HepG2 (cell line): ENCODE data around the gene STK11. TPM values are rescaled to one million over a fixed set of nuclear protein-coding genes. Genes with fewer than 3 reads are reported as not detected.

Experiments used
- ATAC-seq: fragments of 200-7000 bp; cut with Tn5 transposase; 3 replicates; pipeline ENCODE4 v1.9.1; 2020; ENCODE audit warnings: mild to moderate bottlenecking, moderate library complexity
- BruUV-seq: library from RNA; stranded (reverse); fragments of 400-500 nt; replicated peaks from 2 replicates; lab custom pipeline; 2021; lab: Mats Ljungman, UMichigan
- CTCF ChIA-PET: fragments of 300-600 bp; formaldehyde crosslinking; extraction: SDS; loops from one replicate; lab custom pipeline; 2021; ENCODE audit warnings: low total read pairs, inconsistent platforms, low intra/inter-chr PET ratio; lab: Yijun Ruan, JAX
- POLR2A ChIA-PET: fragments of 350-600 bp; sonication (Branson Sonifier 250); formaldehyde crosslinking; loops from one replicate; lab custom pipeline; 2020; ENCODE audit warnings: antibody characterized with exemption, inconsistent platforms; lab: Yijun Ruan, JAX
- DNase-seq: peaks from one replicate; pipeline ENCODE4 v3.0.0-alpha.2; 2015; ENCODE audit warnings: low spot score
- FAIRE-seq: peaks from 3 replicates; lab custom pipeline; 2011; peaks lifted over from hg19 to GRCh38; lab: Jason Lieb, UNC
- H2AFZ ChIP-seq: one replicate; pipeline ENCODE4 v1.6.1; 2011; ENCODE audit warnings: low read length, inconsistent platforms
- H3K27ac ChIP-seq: fragments of 300-600 bp; 3 replicates; pipeline ENCODE4 v1.8.0; 2011; ENCODE audit warnings: mixed run types, mild to moderate bottlenecking, mixed read lengths, low read length, inconsistent platforms; ENCODE audit not compliant: insufficient read depth; ENCODE audit errors: extremely low read length
- H3K27me3 ChIP-seq, 2 experiments: fragments of 200-600 bp in 1 of 2; 2 replicates in 1 of 2; 3 replicates in 1 of 2; pipeline versions ENCODE4 v1.6.0 to v1.8.0; 2011; ENCODE audit warnings: low read length in 2 of 2, mild to moderate bottlenecking in 2 of 2, moderate library complexity in 2 of 2, inconsistent platforms in 1 of 2; ENCODE audit not compliant: insufficient read depth in 2 of 2, control insufficient read depth in 1 of 2
- H3K36me3 ChIP-seq, 2 experiments: fragments of 200-600 bp in 1 of 2; replicated peaks in 1 of 2; 2 replicates in 1 of 2; 3 replicates in 1 of 2; pipeline versions ENCODE4 v1.5.1 to v1.8.0; 2011; ENCODE audit warnings: low read length in 2 of 2, inconsistent platforms in 1 of 2; ENCODE audit not compliant: insufficient read depth in 2 of 2, control insufficient read depth in 1 of 2
- H3K4me1 ChIP-seq: 2 replicates; pipeline ENCODE4 v1.5.1; 2012; ENCODE audit warnings: low read length, inconsistent platforms; ENCODE audit not compliant: insufficient read depth
- H3K4me2 ChIP-seq: 2 replicates; pipeline ENCODE4 v1.6.0; 2011; ENCODE audit warnings: low read depth, low read length, inconsistent platforms
- H3K4me3 ChIP-seq, 3 experiments: fragments of 200-600 bp in 1 of 3; sonication (generic), shearing (Covaris generic) in 1 of 3; replicated peaks in 1 of 3; 2 replicates each; pipeline ENCODE4 v1.5.1; 2011 to 2016; ENCODE audit warnings: low read length in 3 of 3, inconsistent platforms in 2 of 3, low read depth in 2 of 3, mild to moderate bottlenecking in 2 of 3, control low read depth in 1 of 3, mixed read lengths in 1 of 3; ENCODE audit not compliant: insufficient read depth in 1 of 3
- H3K79me2 ChIP-seq: one replicate; pipeline ENCODE4 v1.6.1; 2011; ENCODE audit warnings: low read length, inconsistent platforms; ENCODE audit not compliant: insufficient read depth
- H3K9ac ChIP-seq: 2 replicates; pipeline ENCODE4 v1.6.0; 2011; ENCODE audit warnings: mild to moderate bottlenecking, low read depth, low read length, inconsistent platforms; ENCODE audit not compliant: insufficient read depth
- H3K9me3 ChIP-seq: 2 replicates; pipeline ENCODE4 v1.5.1; 2012; ENCODE audit warnings: mild to moderate bottlenecking, low read length
- H4K20me1 ChIP-seq: 2 replicates; pipeline ENCODE4 v1.6.0; 2011; ENCODE audit warnings: inconsistent platforms, mild to moderate bottlenecking, low read length, moderate library complexity; ENCODE audit not compliant: insufficient read depth
- ELF3 ChIP-seq: IDR thresholded peaks from 2 replicates; pipeline ENCODE4 v1.6.1; 2016; ENCODE audit warnings: missing genetic modification reagents, missing compliant biosample characterization
- FIP1L1 ChIP-seq: fragments of 200-400 bp; formaldehyde crosslinking; IDR thresholded peaks from 2 replicates; pipeline ENCODE4 v1.6.1; 2018; ENCODE audit warnings: low read depth, mild to moderate bottlenecking, low read length, moderate library complexity, borderline replicate concordance; ENCODE audit not compliant: insufficient read depth
- NFIC ChIP-seq: IDR thresholded peaks from 2 replicates; pipeline ENCODE4 v1.6.1; 2012; ENCODE audit warnings: mild to moderate bottlenecking, low read length, inconsistent platforms
- PATZ1 ChIP-seq: sonication (generic); formaldehyde crosslinking; IDR thresholded peaks from 2 replicates; pipeline ENCODE4 v1.4.0; 2020; ENCODE audit warnings: missing genetic modification reagents
- PHF8 ChIP-seq: sonication (generic); formaldehyde crosslinking; IDR thresholded peaks from 2 replicates; pipeline ENCODE4 v1.5.0; 2020; ENCODE audit warnings: missing genetic modification reagents
- RFXAP ChIP-seq: sonication (generic); formaldehyde crosslinking; IDR thresholded peaks from 2 replicates; pipeline ENCODE4 v1.4.0; 2020; ENCODE audit warnings: missing genetic modification reagents, borderline replicate concordance
- TBP ChIP-seq: sonication (generic); formaldehyde crosslinking; IDR thresholded peaks from 2 replicates; pipeline ENCODE4 v1.5.0; 2020; ENCODE audit warnings: missing genetic modification reagents
- THYN1 ChIP-seq: sonication (generic); formaldehyde crosslinking; IDR thresholded peaks from 2 replicates; pipeline ENCODE4 v1.8.1; 2023; ENCODE audit warnings: low read depth, mild to moderate bottlenecking, moderate library complexity, missing genetic modification reagents, borderline replicate concordance
- U2AF2 ChIP-seq: fragments of 200-400 bp; formaldehyde crosslinking; IDR thresholded peaks from 2 replicates; pipeline ENCODE4 v1.6.1; 2017; ENCODE audit warnings: low read depth, mild to moderate bottlenecking, low read length
- ZBTB39 ChIP-seq: sonication (generic); formaldehyde crosslinking; IDR thresholded peaks from 2 replicates; pipeline ENCODE4 v1.5.0; 2020; ENCODE audit warnings: missing genetic modification reagents
- ZBTB8A ChIP-seq: sonication (generic); formaldehyde crosslinking; IDR thresholded peaks from 2 replicates; pipeline ENCODE4 v1.4.0; 2020; ENCODE audit warnings: mild to moderate bottlenecking, low read depth, missing genetic modification reagents, borderline replicate concordance
- ZFY ChIP-seq: sonication (generic); formaldehyde crosslinking; IDR thresholded peaks from 2 replicates; pipeline ENCODE4 v1.4.0; 2020; ENCODE audit warnings: missing genetic modification reagents
- ZNF235 ChIP-seq: sonication (generic); formaldehyde crosslinking; IDR thresholded peaks from 2 replicates; pipeline ENCODE4 v1.8.1; 2023; ENCODE audit warnings: mild to moderate bottlenecking, missing genetic modification reagents, borderline replicate concordance
- ZNF431 ChIP-seq: sonication (generic); formaldehyde crosslinking; IDR thresholded peaks from 2 replicates; pipeline ENCODE4 v1.9.0; 2022; ENCODE audit warnings: missing genetic modification reagents, low read depth, mild to moderate bottlenecking, borderline replicate concordance
- ZNF451 ChIP-seq: sonication (generic); formaldehyde crosslinking; IDR thresholded peaks from 2 replicates; pipeline ENCODE4 v1.5.0; 2020; ENCODE audit warnings: mild to moderate bottlenecking, missing genetic modification reagents
- ZNF563 ChIP-seq: sonication (generic); formaldehyde crosslinking; IDR thresholded peaks from 2 replicates; pipeline ENCODE4 v1.8.0; 2022; ENCODE audit warnings: mild to moderate bottlenecking, moderate library complexity, missing genetic modification reagents
- WGBS: methylation state at CpG from one replicate; pipeline ENCODE4 v1.1.6; 2017; ENCODE audit warnings: low lambda C conversion rate; 5-methylcytosine and 5-hydroxymethylcytosine counted together
- in situ Hi-C: cut with HindIII; loops from 2 replicates; pipeline ENCODE4 v1.10.0; 2017; ENCODE audit warnings: low pct_unique_long_range_greater_than_20kb; ENCODE audit not compliant: extremely low pct_ligation_motif_present
- intact Hi-C: fragments of 100-400 bp; cut with micrococcal nuclease; formaldehyde crosslinking; loops from one replicate; pipeline ENCODE4 v1.10.0; 2022; ENCODE audit not compliant: unreplicated experiment
- polyA plus RNA-seq, 8 experiments: library from polyadenylated mRNA; depleted of rRNA in 3 of 8; stranded (reverse) in 7 of 8; unstranded in 1 of 8; fragments of >200 nt; fragmentation: Illumina TruSeq in 4 of 8; extraction: Trizol in 4 of 8; gene quantifications; 2 replicates each; pipeline versions ENCODE4 v1.2.1 to v1.2.3, GENCODE V29; 2011 to 2016; ENCODE audit warnings: low read depth in 4 of 8, missing spikeins in 1 of 8, mixed read lengths in 1 of 8; ENCODE audit not compliant: insufficient read depth in 1 of 8
- total RNA-seq, 5 experiments: library from RNA; depleted of rRNA; stranded (reverse); fragments of >200 nt; fragmentation: Illumina TruSeq; extraction: Trizol; gene quantifications; 2 replicates each; pipeline ENCODE4 v1.2.3, GENCODE V29; 2016; ENCODE audit warnings: low read depth in 1 of 5

The STK11 gene
- total and polyA plus RNA-seq, 2 of the 13 experiments (the other 11 are each of a cell fraction or from before 2014, with no cell fraction given) = 27.5 to 43.6 TPM

GRCh38 chr19:1251330-1252220, 46.0 kb downstream of the STK11 start (continued):
- TF ChIP-seq THYN1 (CRISPR knock-in tag) (no peak), ZBTB39 (CRISPR knock-in tag) (peak; percentile 55; the same call in 1 of the 2 replicates), ZNF563 (CRISPR knock-in tag) (0 out of 2 replicates have a peak, but pooled peaks have one; percentile 45)

- Histone ChIP-seq H3K9me3 (no peaks in the 10 kb centered on the region), H3K36me3 (peaks cover 18 to 39% of the 10 kb centered on the region in 2 experiments), H3K4me1 (peaks cover 49% of the 10 kb centered on the region), H3K9ac (peak overlapping the region; percentile 92), H2AFZ (no peak overlapping the region), H4K20me1 (peaks cover 48% of the 10 kb centered on the region; the same call in 1 of the 2 replicates), H3K4me3 (peak overlapping the region; percentile 86 to 90 (median 88)), H3K27me3 (no peaks in the 10 kb centered on the region; a peak in 1 of 5 replicates), H3K27ac (peak overlapping the region; percentile 94), H3K79me2 (peaks cover 35% of the 10 kb centered on the region), H3K4me2 (peak overlapping the region; percentile 87)
- DNase-seq (no peak), FAIRE-seq (peak; percentile 77), ATAC-seq (peak; percentile 8)
- in situ Hi-C loops = no loop called here
- ChIA-PET CTCF (interaction anchor here (0.8 kb wide), 1 partner anchor 15 kb away, joined by 4 read pairs; no protein-coding TSS in a partner anchor), POLR2A (interaction anchor here (0.9 to 13.7 kb wide), 9 partner anchors 8 to 154 kb away, joined by 3 to 668 read pairs (median 6); partner anchors contain the start of genes CIRBP, EFNA2 and FAM174C)
- intact Hi-C loops = no loop called here
- BruUV-seq = no TSS peak
- under 1% methylated on average over 25 of the region's 30 CpGs for WGBS
- TF ChIP-seq NFIC (0 out of 2 replicates have a peak, but pooled peaks have one; percentile 32), ZNF235 (CRISPR knock-in tag) (no peak), TBP (CRISPR knock-in tag) (no peak), ZFY (CRISPR knock-in tag) (no peak), PHF8 (CRISPR knock-in tag) (peak; percentile 46), U2AF2 (no peak), ZBTB8A (CRISPR knock-in tag) (no peak), ZNF431 (0 out of 2 replicates have a peak, but pooled peaks have one; percentile 13), RFXAP (CRISPR knock-in tag) (no peak), ZNF451 (no peak), FIP1L1 (no peak), PATZ1 (CRISPR knock-in tag) (peak; percentile 96), ELF3 (CRISPR knock-in tag) (peak; percentile 65)
These were observed 46.7 kb downstream of the STK11 start for GRCh38 chr19:1252221-1252820.
